ENCODE data around the gene BAIAP3.

DNA sequence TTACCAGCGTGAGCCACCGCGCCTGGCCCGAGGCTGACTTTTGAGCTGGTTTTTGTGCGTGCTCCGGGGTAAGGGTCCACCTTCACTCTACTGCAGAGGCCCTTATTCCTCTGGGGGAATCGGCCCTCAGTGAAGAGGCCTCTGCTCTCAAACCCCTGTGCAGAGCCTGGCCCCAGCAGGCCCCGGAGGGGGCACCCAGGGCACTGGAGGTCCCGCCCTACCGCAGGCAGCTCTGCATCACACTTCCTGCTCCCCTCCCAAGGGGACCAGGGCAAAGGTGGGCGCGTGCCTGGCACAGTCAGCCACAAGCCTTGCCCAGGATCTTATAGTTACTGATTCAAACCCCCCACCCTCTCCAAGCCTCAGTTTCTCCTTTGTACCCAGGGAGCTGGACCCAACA is 27.6 kb upstream of the BAIAP3 start:
- TF ChIP-seq, protein P1, sequence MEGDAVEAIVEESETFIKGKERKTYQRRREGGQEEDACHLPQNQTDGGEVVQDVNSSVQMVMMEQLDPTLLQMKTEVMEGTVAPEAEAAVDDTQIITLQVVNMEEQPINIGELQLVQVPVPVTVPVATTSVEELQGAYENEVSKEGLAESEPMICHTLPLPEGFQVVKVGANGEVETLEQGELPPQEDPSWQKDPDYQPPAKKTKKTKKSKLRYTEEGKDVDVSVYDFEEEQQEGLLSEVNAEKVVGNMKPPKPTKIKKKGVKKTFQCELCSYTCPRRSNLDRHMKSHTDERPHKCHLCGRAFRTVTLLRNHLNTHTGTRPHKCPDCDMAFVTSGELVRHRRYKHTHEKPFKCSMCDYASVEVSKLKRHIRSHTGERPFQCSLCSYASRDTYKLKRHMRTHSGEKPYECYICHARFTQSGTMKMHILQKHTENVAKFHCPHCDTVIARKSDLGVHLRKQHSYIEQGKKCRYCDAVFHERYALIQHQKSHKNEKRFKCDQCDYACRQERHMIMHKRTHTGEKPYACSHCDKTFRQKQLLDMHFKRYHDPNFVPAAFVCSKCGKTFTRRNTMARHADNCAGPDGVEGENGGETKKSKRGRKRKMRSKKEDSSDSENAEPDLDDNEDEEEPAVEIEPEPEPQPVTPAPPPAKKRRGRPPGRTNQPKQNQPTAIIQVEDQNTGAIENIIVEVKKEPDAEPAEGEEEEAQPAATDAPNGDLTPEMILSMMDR (IDR thresholded peaks at IDR 0.05; ENCODE audit: low read depth, low read length, poor library complexity, severe bottlenecking) = no peak
- TF ChIP-seq EZH2phosphoT487 (IDR thresholded peaks at IDR 0.05; ENCODE audit: borderline replicate concordance, low read length) = no peak

Data from DOHH2 (cell line).